Measurements from ENCODE around the gene SEMA3A.

DNA sequence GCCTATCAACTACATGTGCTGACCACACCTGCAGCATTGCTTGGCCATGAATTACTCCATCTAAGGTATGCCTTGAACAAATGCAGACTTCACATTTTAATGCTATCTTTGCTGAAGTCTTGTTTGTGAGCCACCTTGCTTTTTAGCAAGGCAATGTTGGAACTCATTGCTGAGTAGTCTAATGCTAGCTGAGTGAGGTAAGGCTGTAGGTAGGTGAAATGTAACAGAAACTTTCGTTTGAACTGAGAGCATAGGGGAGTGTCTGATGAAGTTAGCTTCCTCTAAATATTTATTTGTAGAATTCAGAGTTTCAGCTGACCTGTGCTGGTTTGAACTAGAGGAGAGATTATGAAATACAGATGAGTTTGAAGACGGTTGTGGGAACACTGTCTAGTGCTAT, 238.5 kb downstream of the SEMA3A start:
- TF ChIP-seq POLR2A (IDR thresholded peaks at IDR 0.05), result no peak
- TF ChIP-seq, protein P1, sequence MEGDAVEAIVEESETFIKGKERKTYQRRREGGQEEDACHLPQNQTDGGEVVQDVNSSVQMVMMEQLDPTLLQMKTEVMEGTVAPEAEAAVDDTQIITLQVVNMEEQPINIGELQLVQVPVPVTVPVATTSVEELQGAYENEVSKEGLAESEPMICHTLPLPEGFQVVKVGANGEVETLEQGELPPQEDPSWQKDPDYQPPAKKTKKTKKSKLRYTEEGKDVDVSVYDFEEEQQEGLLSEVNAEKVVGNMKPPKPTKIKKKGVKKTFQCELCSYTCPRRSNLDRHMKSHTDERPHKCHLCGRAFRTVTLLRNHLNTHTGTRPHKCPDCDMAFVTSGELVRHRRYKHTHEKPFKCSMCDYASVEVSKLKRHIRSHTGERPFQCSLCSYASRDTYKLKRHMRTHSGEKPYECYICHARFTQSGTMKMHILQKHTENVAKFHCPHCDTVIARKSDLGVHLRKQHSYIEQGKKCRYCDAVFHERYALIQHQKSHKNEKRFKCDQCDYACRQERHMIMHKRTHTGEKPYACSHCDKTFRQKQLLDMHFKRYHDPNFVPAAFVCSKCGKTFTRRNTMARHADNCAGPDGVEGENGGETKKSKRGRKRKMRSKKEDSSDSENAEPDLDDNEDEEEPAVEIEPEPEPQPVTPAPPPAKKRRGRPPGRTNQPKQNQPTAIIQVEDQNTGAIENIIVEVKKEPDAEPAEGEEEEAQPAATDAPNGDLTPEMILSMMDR (IDR thresholded peaks at IDR 0.05), result no peak
